ENCODE results near the gene MRPL37. TPM values are rescaled to one million over a fixed set of nuclear protein-coding genes. Genes with fewer than 3 reads are reported as not detected.
"Not testable (repeated sequence)": the region's sequence is repeated elsewhere in the genome, so short reads cannot be mapped to it uniquely, and the experiment has no call there.

The MRPL37 gene
- 98.0 TPM for polyA plus RNA-seq (2013, experiment 1 of 2; ENCODE audit: insufficient read length)
- polyA plus RNA-seq (2013, experiment 2 of 2; ENCODE audit: insufficient read length), result 98.1 TPM

DNA sequence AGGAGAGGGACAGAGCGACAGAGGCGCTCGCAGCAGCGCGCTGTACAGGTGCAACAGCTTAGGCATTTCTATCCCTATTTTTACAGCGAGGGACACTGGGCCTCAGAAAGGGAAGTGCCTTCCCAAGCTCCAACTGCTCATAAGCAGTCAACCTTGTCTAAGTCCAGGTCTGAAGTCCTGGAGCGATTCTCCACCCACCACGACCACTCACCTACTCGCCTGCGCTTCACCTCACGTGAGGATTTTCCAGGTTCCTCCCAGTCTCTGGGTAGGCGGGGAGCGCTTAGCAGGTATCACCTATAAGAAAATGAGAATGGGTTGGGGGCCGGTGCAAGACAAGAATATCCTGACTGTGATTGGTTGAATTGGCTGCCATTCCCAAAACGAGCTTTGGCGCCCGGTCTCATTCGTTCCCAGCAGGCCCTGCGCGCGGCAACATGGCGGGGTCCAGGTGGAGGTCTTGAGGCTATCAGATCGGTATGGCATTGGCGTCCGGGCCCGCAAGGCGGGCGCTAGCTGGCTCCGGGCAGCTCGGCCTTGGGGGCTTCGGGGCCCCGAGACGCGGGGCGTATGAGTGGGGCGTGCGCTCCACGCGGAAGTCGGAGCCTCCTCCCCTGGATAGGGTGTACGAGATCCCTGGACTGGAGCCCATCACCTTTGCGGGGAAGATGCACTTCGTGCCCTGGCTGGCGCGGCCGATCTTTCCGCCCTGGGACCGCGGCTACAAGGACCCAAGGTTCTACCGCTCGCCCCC, at the start of gene MRPL37, which contains the start of gene CYB5RL:
Gene MRPL37 (plus strand): TSS at position 403 of the 754 bp plus-strand sequence. CDS start 77 bp downstream, at position 480.
Gene CYB5RL (minus strand): TSS at position 266 of the 754 bp plus-strand sequence. CDS start 4,414 bp downstream, outside the sequence.
- peak; percentile 96 for DNase-seq

DNA sequence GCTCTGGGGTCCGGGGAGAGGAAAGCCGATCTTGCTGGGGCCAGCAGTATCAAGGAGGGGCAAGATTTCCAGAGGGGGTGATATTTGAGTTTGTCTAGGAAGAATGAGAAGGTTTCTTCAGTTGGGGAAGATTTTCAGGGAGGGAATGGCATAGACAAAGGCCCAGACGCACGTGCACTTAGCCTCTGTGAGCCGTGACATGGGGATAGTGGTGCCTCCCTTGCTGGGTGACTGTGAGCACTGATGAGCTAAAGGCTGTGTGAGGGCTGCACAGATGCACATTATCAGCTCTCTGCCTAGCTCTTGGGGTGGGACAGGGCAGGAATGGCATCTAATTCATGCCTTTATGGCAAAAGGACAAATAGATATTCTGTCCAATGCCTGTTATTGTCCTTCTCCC, 49.0 kb upstream of the MRPL37 start:
- no peak for DNase-seq

DNA sequence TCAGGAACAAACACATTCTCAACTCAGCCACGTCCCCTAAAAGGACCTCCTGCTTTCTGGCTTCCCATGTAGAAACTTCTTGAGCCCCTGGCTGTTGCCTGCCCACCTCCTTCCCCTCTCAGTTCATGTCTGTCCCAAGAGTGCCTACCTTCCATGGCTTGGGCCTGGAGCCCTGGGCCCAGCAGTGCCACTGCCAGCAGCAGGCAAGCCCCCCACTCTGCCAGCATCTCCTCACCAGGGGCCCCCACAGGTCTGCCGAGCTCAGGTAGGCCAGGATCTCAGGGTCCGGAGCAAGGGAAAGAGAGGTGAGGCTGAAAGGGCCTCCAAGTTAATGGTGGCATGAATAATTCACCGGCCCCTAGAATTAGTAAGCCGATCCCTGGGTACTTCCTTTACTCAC, 47.3 kb upstream of the MRPL37 start, which contains the start of gene CDCP2:
Gene CDCP2 (minus strand): TSS at position 305 of the 400 bp plus-strand sequence. CDS start 78 bp downstream, at position 227.
- DNase-seq, result no peak

DNA sequence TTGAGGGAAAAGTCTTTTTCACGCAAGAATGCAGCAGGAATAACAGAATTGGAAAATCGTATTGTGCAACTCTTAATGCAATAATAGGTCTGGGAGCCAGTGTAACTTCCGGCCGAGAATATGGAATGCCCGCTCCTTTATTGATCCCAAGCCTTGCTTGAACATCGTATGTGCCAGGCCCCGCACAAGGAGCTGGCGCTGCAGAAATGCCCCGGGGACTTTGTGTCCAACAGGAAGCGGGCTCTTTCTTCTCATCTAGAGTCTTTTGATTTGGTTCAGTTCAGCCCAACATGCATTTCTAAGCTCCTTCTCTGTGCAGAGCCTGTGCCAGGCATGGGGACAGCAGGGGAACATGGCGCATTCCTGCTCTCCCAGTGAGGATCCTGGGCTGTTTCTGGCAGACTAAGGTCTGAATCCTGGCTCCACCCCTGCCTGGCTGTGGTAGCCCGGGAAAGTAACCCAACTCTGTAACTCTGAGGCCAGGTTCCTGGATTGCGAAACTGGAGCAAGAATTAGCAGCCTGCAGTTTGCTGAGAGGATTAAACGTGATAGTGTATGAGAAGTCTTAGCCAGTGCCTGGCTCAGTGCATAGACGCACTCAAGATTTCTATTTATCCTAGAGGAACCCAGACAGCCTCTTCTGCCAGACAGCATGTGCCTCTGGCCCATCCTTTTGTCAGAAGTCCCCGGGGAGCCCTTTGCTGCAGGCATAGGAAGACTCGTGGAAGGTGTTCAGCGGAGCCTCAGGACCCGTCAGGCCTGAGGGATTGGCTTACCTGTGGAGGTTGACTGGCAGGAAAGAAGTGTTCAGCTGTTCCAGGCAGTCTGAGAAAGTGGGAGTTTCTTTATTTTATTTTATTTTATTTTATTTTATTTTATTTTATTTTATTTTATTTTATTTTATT, 46.2 kb upstream of the MRPL37 start:
- DNase-seq, result peak; percentile 78

DNA sequence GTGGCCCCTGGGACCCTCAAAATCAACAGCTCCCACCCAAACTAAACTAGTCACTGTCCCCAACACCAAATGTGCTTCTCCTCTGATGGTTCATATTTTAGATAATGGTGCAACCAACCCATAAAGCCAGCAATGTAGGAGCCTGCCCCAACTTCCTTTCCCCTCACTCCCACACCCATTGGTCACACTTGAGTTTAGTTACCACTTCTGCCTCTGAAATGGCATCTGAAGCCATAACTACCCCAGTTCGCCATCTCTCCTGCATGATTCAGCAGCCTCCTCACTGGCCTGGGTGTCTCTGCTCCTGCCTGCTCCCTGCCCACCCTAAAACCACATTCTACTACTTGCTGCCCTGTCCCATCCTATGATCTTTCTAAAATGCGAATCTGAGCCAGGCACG, 43.8 kb upstream of the MRPL37 start:
- DNase-seq, result no peak

DNA sequence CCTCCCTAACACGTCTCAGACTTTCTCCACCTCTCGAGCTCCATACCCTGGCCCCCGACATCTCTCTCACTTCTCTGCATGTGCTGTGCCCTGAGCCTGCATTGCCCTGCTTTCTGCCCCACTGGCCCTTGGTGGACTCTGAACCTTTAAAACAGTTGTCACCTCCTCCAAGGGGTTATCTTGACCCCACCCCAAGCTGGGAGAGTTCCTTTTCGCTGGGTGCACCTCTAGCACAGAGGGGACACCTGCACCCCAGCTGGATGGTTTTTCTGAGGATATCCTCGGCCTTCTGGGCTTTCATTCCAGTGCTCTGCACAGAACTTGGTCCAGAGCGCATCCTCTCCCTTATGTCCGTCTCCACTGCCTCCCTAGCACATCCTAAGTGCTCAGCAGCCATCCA, 43.0 kb upstream of the MRPL37 start:
- DNase-seq, result no peak

DNA sequence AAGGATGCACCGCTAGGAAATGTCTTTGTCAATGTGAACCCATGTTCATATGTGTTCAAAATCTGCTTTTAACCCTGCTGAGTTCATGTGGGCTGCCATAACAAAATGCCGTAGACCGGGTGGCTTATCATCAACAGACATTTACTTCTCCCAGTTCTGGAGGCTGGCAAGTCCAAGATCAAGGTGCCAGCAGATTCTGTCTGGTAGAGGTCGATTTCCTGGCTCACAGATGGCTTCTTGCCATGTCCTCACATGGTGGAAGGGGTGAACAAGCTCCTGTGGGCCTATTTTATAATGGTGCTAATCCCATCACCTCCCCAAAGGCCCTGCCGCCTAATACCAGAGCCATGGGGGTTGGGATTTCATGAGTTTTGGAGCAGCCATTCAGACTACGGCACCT, 42.6 kb upstream of the MRPL37 start:
- DNase-seq, result no peak

DNA sequence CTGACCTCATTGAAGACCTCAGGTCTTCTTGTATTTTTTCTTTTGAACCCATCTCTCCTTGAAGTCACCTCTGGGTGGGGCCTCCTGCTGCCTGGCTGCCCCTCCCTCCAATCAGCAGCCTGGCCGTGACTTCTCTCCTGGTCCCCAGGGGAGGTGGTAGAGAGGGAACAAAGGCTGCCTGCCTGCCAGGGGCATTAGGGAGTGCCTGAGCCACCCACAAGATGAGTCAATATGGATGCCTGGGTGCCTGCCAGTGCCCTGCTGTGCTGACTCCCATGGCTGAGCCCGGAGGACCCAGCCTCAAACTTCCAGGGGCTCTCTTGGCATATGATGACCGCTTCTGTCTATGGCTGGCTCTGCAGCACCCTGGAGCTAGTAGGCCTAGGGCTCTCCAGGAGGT, 41.9 kb upstream of the MRPL37 start:
- DNase-seq, result peak; percentile 28

DNA sequence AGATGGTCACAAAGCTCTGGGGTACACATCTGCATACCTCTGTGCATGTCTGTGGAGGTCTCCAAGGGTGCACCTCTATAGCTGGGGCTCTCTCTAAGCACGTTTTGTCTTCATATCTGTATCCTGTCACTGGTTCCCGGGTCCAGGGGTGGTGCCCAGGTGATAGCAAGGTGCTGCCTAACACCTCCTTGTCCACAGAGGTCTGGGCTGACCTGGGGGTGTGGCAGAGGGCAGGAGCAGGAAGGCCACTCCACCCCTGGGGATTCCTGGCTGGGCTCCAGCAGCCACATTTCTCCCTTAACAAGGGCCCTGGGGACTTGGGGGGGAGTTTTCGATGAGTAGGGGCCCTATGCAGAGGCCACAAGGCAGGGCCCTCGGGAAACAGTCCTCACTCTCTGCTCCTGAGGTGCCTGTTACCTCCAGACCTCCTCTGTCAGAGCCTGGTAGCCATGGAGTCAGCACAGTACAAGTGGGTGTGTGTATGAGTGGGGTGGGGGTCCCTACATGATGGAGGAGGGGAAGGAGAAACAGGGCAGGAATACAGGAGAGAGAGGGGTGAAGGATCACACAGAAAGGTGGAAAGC, 40.1 kb upstream of the MRPL37 start:
- no peak for DNase-seq

DNA sequence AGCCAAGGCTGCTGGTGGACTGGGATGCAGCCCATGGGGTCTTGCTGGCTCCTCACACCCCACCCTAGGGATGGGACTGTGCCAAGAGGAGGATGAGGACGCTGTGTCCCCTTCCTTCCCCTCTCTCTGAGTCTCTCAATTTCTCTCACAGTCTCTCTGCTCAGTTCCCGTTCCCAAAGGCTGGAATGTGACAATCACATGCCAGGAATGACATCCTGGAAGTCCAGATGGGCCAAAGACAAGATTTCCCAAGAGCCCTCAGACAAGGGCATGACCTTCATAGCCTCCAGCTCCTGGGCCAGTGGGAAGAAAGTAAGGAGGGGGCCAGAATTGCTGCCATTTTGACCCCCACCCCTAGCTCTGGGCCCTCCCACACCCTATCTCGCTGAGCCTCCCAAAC, 39.6 kb upstream of the MRPL37 start:
- peak; percentile 38 for DNase-seq

DNA sequence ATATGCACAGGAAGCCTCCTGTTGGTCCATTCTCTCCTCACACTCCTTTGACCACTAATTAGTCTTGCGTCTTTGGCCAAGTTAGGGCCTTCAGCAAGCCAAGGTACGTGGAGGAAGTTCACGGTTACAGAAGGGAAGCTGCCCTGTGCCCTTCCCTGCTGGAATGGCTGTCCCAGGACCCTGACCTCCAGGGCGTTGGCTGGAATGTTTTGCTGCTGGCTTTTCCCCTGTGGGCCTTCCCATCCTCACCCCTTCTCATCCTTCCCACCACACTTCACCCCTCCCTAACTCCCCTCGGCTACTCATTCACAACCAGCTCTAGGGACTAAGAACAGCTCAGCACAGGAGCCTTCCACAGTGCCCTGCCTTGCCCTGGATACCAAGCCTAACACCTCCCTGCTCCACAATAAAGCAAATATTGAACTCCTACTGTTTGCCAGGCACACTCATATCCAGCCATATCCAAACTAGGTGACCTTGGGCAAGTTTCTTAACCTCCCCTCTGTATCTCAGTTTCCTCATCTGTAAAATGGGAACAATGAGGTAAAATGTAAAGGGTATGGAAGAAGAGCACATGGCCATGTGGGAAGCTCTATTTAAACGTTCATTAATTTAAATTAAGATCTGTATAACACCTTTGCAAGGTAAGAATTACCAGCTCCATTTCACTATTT, 38.3 kb upstream of the MRPL37 start:
- no peak for DNase-seq

DNA sequence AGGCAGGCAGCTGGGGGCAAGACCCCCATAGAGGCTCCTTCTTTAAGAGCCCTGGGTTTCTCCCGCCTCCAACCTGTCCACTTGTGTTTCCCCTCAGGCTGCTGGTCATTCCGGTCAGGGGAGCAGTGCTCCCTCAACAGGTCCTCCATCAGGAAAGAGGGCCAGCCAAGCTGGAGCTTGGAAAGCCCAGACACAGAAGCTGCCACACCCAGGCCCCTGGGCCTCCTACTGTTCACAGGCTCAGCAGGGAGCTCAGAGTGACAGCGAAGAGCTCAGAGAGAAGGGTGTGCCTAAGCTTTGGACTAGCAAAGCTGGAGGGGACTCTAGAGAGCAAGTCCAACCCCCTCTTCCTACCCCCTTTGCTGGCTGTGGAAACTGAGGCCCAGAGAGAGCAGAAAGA, 36.9 kb upstream of the MRPL37 start:
- DNase-seq, result peak; percentile 15

DNA sequence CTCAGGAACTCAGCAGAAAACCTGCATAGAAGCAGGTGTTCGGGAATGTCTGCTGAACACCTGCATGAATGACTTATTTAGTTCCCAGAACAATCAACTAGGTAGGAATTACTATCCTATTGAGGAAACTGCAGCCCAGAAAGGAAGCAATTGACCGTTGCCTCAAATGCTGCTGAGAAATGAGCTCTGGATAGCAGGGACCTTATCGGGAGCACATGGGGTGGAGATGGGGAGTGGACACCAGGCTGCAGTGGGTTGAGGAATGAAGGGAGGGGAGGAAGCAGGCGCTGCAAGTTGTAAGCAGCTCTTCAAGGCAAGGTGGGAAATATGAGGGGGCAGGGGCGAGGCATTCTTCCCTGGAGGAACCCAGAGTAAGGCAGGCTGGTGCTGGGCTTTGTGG, 36.4 kb upstream of the MRPL37 start:
- no peak for DNase-seq

DNA sequence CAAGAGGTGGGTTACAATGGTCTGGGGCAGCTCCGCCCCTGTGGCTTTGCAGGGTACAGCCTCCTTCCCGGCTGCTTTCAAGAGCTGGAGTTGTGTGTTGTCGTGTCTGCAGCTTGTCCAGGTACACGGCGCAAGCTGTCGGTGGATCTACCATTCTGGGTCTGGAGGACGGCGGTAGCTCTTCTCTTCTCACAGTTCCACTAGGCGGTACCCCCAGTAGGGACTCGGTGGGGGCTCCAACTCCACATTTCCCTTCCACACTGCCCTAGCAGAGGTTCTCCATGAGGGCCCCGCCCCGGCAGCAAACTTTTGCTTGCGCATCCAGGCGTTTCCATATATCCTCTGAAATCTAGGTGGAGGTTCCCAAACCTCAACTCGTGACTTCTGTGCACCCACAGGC, 34.8 kb upstream of the MRPL37 start:
- no peak for DNase-seq

DNA sequence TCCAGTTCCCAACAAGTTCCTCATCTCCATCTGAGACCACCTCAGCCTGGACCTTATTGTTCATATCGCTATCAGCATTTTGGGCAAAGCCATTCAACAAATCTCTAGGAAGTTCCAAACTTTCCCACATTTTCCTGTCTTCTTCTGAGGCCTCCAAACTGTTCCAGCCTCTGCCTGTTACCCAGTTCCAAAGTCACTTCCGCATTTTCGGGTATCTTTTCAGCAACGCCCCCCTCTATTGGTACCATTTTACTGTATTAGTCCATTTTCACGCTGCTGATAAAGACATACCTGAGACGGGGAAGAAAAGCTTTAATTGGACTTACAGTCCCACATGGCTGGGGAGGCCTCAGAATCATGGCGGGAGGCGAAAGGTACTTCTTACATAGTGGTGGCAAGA, 33.6 kb upstream of the MRPL37 start:
- DNase-seq, result not testable (repeated sequence)

DNA sequence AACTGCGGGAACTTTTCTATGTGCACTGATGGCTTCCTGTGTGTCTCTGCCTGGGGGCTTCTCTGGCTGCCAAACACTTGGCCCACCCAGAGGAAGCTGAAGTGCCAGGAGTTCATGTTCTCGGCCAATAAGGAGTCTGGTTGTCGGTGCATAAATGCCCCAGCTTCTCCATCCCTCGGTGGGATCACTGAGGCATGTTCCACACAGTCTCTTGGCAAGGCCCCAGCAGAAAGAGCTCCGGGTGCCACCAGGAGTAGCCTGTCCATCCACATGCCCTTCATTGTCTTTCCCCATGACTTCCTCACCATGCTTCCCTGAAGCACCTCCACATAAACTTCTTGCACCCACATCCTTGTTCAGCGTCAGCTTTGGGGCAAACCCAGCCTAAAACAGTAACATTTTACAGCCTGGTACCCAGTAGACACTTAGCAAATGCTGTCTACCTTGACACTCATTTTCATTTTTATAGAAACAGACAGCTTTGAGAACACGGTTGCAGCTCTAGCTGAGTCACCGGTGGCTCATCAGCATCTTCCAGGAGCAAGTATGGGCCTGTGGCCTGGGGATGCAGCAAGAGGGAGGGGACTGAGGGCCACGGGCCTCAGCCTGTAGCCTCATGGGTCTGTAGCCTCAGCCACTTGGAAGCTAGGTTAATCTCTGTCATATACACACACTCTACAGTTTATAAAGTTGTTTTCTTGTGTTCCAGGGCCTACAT, 32.4 kb upstream of the MRPL37 start:
- peak; percentile 51 for DNase-seq

DNA sequence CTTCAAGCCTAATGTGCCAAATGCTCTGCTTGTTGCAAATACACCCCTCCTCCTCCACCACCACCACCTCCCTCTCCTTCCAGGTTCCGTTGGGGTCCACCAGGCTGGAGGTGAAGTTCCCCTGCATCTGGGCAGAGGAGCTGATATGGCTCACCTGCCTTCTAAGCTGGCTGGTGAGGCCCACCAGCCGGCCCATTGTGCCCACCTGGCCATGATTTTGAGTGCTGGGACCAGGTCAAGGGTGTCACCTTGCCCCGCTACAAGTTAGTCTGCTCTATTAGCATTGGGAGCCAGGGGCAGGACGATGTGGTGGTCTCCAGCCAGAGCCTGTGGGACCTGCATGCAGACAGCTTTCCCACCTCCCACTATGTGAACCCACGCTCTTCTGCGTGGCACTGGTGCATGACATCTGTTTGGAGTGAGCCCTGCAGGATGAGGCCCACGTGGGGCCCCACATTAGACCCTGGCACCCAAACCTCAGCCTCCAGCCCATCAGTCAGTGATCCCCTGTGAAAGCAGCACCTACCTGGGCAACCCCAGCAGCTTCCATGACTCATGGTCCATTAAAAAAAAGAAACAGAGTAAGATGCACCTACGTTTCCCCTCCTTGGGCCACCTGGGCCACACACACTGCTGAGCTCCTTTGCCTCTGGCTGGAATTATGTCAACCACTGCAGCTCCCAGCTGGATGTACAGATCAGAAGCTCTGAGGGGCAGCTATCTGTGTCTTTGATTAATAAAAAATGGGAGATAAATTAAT, 31.6 kb upstream of the MRPL37 start:
- no peak for DNase-seq

DNA sequence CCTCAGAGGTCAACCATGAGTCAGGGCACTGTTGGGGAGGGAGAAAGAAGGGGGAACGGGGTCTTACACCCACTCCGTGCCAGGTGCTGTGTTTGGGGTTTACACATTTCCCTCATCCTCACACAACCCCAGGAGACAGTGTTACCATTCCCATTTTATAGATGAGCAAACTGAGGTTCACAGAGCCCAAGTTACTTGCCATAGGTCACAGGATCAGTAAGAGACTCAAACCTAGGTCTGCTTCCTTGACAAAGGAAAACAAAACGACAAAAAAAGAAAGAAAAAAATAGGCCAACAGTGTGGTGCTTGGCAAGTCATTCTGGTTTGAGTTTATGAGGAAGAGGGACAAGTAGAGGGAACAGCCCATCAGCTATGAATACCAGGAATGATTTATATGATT, 30.9 kb upstream of the MRPL37 start:
- DNase-seq, result no peak

DNA sequence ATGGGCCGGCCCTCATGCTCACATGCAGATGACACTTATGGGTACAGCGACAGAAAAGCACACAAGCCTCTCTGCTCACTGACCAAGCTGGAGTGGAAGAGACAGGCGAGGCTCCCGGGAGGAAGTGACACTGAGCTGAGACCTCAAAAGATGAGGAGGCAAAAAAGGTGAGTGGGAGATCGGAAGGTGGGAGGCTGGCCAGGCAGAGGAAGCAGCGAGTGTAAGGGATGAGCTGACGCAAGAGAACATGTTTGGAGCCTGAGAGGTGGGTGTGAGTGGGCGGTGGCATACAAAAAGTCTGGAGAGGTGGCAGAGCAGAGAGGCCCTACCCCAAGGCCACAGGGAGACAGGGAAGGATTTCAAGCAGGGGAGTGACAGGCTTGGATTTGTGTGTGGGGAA, 29.0 kb upstream of the MRPL37 start:
- no peak for DNase-seq

DNA sequence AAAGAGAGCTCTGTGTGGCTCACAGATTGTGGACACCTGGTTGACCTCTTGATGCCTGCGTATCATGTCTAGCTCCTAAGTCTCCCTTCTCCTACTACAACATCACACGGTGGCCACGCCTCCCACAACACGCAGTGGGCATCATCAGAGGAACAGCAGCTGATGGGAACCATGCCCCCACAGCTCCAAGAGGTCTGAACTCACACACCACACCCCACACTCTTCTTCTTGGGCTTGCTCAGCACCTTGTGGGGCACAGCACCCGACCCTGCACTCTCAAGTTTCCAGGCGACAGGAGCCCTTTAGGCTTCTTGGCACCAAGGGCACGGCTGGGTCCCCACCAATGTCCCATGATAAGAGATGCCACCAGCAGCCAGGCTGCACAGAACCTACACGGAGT, 28.4 kb upstream of the MRPL37 start:
- DNase-seq, result no peak

Data from fibroblast of skin of scalp (primary cell).